GM21786 (cell line): ENCODE measurements around the gene SPP1.
"Not testable (repeated sequence)": the region's sequence is repeated elsewhere in the genome, so short reads cannot be mapped to it uniquely, and the experiment has no call there.

Source experiments
- ATAC-seq: cut with Tn5 transposase; IDR thresholded peaks from one replicate; pipeline ENCODE4 v1.9.1; 2021; ENCODE audit not compliant: unreplicated experiment

SPP1 gene

GRCh38 chr4:88017516-88018297 is 42.2 kb downstream of the SPP1 start:
- ATAC-seq, result no peak

GRCh38 chr4:88018466-88018865 is 43.0 kb downstream of the SPP1 start:
- ATAC-seq, result no peak

GRCh38 chr4:88021824-88022223 is 46.3 kb downstream of the SPP1 start:
- ATAC-seq, result no peak

GRCh38 chr4:88022289-88022688 is 46.8 kb downstream of the SPP1 start:
- ATAC-seq, result no peak

- ATAC-seq, result not testable (repeated sequence)
These were observed 50.6 kb downstream of the SPP1 start for GRCh38 chr4:88025868-88026661.

- ATAC-seq, result no peak
These were observed 52.4 kb downstream of the SPP1 start for GRCh38 chr4:88027611-88028608.

- ATAC-seq, result no peak
These were observed 53.4 kb downstream of the SPP1 start for GRCh38 chr4:88028946-88029345.

- ATAC-seq, result no peak
These were observed 54.0 kb downstream of the SPP1 start for GRCh38 chr4:88029556-88029955.

GRCh38 chr4:88030565-88031310 is 55.2 kb downstream of the SPP1 start:
- ATAC-seq, result no peak
